GM12872 (cell line): ENCODE data around the gene SH3GL2.

Experiments
- TF ChIP-seq, protein P1 (sequence below): IDR thresholded peaks from 3 replicates; pipeline ENCODE4 v1.5.1; 2011; ENCODE audit warnings: low read depth, mild to moderate bottlenecking, low read length, moderate library complexity; ENCODE audit not compliant: insufficient read depth

Gene SH3GL2

DNA sequence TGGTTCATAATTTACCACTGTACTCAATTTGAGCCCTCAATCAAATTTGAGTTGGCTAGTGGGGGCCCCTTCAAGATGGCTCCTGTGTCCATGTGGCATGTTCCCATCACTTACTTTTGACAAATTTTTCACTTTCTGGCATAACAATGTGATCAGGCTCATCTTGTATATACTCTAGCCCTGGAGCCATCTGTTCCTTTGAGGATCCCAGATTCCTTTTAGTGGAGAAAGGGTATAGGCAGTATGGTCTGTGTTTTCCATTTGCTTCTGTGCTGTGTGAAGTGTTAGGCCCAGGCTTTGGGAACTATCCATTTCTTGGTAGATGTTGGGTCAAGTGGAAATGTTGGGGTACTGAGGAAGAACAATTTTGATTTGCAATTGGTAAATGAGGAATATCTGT, 45.7 kb downstream of the SH3GL2 start:
- TF ChIP-seq, protein P1, sequence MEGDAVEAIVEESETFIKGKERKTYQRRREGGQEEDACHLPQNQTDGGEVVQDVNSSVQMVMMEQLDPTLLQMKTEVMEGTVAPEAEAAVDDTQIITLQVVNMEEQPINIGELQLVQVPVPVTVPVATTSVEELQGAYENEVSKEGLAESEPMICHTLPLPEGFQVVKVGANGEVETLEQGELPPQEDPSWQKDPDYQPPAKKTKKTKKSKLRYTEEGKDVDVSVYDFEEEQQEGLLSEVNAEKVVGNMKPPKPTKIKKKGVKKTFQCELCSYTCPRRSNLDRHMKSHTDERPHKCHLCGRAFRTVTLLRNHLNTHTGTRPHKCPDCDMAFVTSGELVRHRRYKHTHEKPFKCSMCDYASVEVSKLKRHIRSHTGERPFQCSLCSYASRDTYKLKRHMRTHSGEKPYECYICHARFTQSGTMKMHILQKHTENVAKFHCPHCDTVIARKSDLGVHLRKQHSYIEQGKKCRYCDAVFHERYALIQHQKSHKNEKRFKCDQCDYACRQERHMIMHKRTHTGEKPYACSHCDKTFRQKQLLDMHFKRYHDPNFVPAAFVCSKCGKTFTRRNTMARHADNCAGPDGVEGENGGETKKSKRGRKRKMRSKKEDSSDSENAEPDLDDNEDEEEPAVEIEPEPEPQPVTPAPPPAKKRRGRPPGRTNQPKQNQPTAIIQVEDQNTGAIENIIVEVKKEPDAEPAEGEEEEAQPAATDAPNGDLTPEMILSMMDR = no peak

DNA sequence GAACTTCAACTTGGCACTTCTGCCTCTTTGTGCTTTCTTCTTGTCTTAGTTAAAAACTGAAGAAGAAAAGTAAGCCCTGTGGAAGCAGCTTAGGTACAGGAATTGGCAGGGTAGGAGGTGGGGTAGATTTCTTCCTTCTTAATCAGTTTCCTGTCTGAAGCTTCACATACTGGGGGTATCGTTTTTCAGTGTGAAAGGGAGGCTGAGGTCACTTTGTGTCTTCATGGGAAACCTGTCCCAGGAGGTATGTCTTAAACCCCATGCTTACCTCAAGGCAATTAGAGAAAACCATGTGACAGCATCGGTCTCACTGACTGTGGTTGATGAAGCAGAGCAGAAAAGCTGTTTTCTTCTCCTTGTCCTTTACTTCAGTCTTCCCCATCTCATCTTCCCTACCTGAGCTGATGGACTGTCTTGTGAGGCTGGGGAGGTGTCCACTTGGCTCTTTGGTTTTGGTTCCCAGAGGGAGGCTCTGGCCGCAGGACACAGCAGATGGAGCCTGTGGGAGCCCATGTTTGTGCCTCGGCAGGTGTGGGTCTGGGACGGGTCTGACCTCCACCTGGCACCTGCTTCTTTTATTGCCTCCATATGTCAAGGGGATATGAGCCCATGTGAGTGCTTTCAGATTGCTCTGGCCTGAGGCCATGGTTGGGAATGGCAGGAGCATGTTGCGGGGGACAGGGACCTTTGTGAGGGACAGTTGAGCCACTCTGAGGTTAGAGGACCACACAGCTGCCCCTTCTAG, 47.0 kb downstream of the SH3GL2 start:
- TF ChIP-seq, protein P1 = no peak

DNA sequence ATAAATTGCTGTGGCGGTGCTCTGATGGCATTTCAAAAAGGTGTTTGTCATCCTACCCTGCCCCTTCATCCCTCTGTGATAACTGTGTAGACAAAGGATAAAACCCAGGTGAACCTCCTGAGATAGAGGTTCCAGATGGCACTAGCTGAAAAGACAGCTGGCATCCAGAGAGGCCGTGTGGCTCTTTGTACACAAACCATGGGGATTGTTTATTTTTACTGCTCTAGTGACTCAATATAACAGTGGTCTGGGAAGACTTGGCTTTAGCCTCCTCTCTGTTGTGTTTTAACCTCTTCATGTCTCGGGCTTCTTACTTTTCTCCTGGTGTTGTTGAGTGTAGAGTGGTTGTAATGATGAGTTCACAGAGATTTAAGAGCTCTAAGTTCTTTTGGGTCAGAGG, 48.8 kb downstream of the SH3GL2 start:
- TF ChIP-seq, protein P1 = no peak

DNA sequence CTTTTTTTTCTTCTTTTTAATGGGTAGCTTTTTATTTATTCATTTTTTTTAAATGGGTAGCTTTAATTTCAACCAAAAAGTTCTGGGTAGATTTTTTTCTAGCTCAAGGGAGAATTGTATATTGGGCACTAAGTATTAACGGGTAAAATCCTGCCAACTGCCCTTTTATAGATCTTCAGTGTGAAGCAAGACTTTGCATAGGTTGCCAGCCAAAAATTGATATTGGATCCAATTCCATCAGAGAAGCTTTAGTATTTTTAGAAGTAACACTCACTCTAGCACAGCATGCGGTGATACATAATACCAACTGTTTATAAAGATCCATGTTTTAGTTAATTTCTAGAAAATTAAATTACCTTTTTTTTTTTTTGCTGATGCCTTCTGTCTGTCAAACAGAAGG, 49.8 kb downstream of the SH3GL2 start:
- TF ChIP-seq, protein P1 = no peak

DNA sequence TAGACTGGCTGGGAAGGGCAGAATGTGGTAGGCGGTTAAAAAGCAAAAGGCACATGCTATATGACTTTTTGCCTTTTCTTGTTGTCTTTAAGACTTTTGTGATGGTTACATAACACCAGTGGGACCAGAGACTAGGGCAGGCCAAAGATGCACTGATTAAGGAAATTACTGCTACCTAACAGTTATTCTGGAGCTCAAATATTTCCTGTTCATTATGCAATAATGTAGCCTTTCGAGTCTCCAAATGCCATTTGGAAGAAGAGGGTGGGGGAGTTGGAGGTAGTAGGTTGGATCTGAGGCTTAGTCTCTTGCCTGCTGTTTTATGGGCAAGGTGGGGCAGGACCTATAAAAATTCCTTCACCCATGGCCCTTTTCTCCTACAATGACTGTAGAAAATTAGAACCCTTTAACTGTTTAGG, 51.7 kb downstream of the SH3GL2 start:
- TF ChIP-seq, protein P1 = no peak

DNA sequence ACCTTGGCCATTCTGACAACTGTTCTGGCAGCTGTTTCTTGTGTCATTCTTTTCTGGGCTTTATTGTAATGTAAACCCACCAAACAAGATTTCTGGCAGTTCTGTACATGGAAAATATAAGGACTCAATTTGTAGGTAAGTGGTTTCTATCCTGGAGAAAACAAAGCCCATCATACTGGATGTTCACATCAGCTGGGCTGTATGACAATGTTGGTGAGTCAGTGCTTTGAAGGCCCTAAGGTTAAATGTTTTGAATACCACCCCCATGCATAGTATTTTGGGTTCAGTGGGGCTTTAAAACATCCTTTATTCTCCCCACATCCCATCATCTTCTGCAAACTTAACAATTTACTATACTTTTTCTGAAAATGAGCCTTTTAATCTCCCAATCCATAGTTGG, 52.5 kb downstream of the SH3GL2 start:
- TF ChIP-seq, protein P1 = no peak

DNA sequence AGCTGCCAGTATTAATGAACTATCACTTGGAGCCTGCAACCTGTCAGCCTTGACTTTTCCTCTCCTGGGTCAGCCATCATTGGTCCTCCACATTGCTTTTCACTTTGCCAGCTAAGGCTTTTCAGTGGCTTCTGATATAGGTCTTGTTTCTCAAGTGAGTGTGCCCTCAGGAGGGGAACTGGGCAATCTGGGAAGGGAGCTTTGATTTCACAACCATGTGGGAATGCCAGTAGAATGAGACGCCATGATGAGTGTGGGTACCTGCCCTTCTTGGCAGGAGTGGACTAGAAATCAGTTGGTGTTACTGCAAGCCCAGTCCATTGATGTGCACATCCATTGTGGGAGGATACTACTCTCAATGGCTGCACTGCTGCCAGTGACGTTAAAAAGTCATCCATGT, 54.1 kb downstream of the SH3GL2 start:
- TF ChIP-seq, protein P1 = no peak
